ENCODE data around the gene SETD2. TPM values are rescaled to one million over a fixed set of nuclear protein-coding genes. Genes with fewer than 3 reads are reported as not detected.
"Not testable (repeated sequence)": the region's sequence is repeated elsewhere in the genome, so short reads cannot be mapped to it uniquely, and the experiment has no call there.

The SETD2 gene
- total RNA-seq, 1 experiment from 2014 or later: 23.1 TPM

GRCh38 chr3:47156396-47156795 is 7.5 kb downstream of the SETD2 start:
- DNase-seq (ENCODE audit: low read depth): no peak

GRCh38 chr3:47152578-47152977 is 11.3 kb downstream of the SETD2 start:
- no peak for DNase-seq (ENCODE audit: low read depth)

- no peak for DNase-seq (ENCODE audit: low read depth)
Observed at GRCh38 chr3:47151836-47152235, 12.1 kb downstream of the SETD2 start.

GRCh38 chr3:47149339-47149933 is 14.5 kb downstream of the SETD2 start:
- no peak for DNase-seq (ENCODE audit: low read depth)

GRCh38 chr3:47145272-47145671 is 18.6 kb downstream of the SETD2 start:
- DNase-seq (ENCODE audit: low read depth): no peak

- DNase-seq (ENCODE audit: low read depth): no peak
Observed at GRCh38 chr3:47143068-47143467, 20.8 kb downstream of the SETD2 start.

- not testable (repeated sequence) for DNase-seq (ENCODE audit: low read depth)
Observed at GRCh38 chr3:47142536-47142935, 21.4 kb downstream of the SETD2 start.

GRCh38 chr3:47140973-47141461 is 22.9 kb downstream of the SETD2 start:
- DNase-seq (ENCODE audit: low read depth): not testable (repeated sequence)

GRCh38 chr3:47140553-47140952 is 23.4 kb downstream of the SETD2 start:
- DNase-seq (ENCODE audit: low read depth): not testable (repeated sequence)

GRCh38 chr3:47134311-47134710 is 29.6 kb downstream of the SETD2 start:
- DNase-seq (ENCODE audit: low read depth): no peak

GRCh38 chr3:47133641-47134040 is 30.3 kb downstream of the SETD2 start:
- no peak for DNase-seq (ENCODE audit: low read depth)

- no peak for DNase-seq (ENCODE audit: low read depth)
Observed at GRCh38 chr3:47130557-47130956, 33.4 kb downstream of the SETD2 start.

- no peak for DNase-seq (ENCODE audit: low read depth)
Observed at GRCh38 chr3:47128137-47128536, 35.8 kb downstream of the SETD2 start.

- DNase-seq (ENCODE audit: low read depth): no peak
Observed at GRCh38 chr3:47123857-47124256, 40.1 kb downstream of the SETD2 start.

- DNase-seq (ENCODE audit: low read depth): peak; percentile 8
Observed at GRCh38 chr3:47121409-47121808, 42.5 kb downstream of the SETD2 start.

- no peak for DNase-seq (ENCODE audit: low read depth)
Observed at GRCh38 chr3:47120138-47120537, 43.8 kb downstream of the SETD2 start.

- not testable (repeated sequence) for DNase-seq (ENCODE audit: low read depth)
Observed at GRCh38 chr3:47119387-47119786, 44.5 kb downstream of the SETD2 start.

GRCh38 chr3:47117807-47118364 is 46.0 kb downstream of the SETD2 start:
- DNase-seq (ENCODE audit: low read depth): no peak

- DNase-seq (ENCODE audit: low read depth): not testable (repeated sequence)
Observed at GRCh38 chr3:47115524-47115923, 48.4 kb downstream of the SETD2 start.

- DNase-seq (ENCODE audit: low read depth): peak; percentile 47
Observed at GRCh38 chr3:47113669-47114365, 50.1 kb downstream of the SETD2 start.

GRCh38 chr3:47112997-47113396 is 50.9 kb downstream of the SETD2 start:
- no peak for DNase-seq (ENCODE audit: low read depth)

GRCh38 chr3:47109393-47109792 is 54.5 kb downstream of the SETD2 start:
- no peak for DNase-seq (ENCODE audit: low read depth)

- peak; percentile 57 for DNase-seq (ENCODE audit: low read depth)
Observed at GRCh38 chr3:47108546-47108945, 55.4 kb downstream of the SETD2 start.
